ENCODE measurements around the gene ARHGAP44. TPM values are rescaled to one million over a fixed set of nuclear protein-coding genes. Genes with fewer than 3 reads are reported as not detected.

The ARHGAP44 gene
- total RNA-seq, 1 donor from 2014 or later = 12.4 TPM

DNA sequence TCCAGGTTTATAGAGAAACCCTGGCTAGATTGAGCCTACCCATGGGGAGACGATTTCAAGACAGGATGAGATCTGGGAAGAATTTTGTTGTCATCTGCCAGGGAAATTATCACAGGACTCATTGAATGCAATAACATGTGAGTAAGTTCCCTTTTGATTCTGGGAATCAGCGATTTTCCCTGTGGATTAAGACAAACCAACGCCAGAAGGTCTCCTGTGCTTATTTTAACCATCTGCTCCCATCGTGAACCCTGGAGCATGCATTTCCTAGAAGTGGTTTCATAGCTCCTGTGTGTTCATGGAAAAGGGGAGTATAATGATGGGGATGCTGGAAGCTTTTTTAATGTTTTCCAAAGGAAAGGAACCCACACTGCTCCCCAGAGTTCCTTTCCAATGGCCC is 21.0 kb upstream of the ARHGAP44 start:
- no peaks in the 10 kb centered on the region for H3K27me3 Mint-ChIP-seq
- no peak overlapping the region for H3K27ac Mint-ChIP-seq
- H3K4me3 Mint-ChIP-seq (ENCODE audit: low read depth) = no peak overlapping the region
- DNase-seq (ENCODE audit: low spot score, unreplicated experiment) = no peak
- no peaks in the 10 kb centered on the region for H3K9me3 Mint-ChIP-seq (ENCODE audit: low read depth)
- no peaks in the 10 kb centered on the region for H3K36me3 Mint-ChIP-seq (ENCODE audit: insufficient read depth)
- H3K4me1 Mint-ChIP-seq (ENCODE audit: low read depth) = peaks cover 2% of the 10 kb centered on the region
- TF ChIP-seq, protein P1, sequence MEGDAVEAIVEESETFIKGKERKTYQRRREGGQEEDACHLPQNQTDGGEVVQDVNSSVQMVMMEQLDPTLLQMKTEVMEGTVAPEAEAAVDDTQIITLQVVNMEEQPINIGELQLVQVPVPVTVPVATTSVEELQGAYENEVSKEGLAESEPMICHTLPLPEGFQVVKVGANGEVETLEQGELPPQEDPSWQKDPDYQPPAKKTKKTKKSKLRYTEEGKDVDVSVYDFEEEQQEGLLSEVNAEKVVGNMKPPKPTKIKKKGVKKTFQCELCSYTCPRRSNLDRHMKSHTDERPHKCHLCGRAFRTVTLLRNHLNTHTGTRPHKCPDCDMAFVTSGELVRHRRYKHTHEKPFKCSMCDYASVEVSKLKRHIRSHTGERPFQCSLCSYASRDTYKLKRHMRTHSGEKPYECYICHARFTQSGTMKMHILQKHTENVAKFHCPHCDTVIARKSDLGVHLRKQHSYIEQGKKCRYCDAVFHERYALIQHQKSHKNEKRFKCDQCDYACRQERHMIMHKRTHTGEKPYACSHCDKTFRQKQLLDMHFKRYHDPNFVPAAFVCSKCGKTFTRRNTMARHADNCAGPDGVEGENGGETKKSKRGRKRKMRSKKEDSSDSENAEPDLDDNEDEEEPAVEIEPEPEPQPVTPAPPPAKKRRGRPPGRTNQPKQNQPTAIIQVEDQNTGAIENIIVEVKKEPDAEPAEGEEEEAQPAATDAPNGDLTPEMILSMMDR (IDR thresholded peaks at IDR 0.05; ENCODE audit: unreplicated experiment) = no peak

DNA sequence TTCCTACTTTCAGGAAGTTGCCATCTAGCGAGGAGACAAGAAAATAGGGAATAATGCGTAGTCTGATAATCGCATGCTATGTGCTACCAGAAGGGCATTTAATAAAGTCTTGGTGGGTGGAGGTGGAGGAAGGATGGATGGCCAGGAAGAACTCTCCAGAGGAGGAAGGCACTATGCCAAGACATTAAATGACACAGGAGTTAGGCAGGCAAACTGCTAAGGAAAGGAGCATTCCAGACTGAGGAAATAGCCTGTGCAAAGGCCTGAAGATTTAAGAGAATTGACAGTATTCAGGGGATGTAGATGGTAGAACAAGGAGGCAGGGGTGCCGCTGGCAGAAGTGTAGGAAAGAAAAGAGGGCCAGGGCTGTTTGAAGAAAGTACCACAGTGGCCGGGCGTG is 19.3 kb upstream of the ARHGAP44 start:
- Mint-ChIP-seq H3K27ac (no peak overlapping the region), H3K4me3 (ENCODE audit: low read depth) (no peak overlapping the region), H3K36me3 (ENCODE audit: insufficient read depth) (no peaks in the 10 kb centered on the region), H3K27me3 (no peaks in the 10 kb centered on the region), H3K4me1 (ENCODE audit: low read depth) (peaks cover 2% of the 10 kb centered on the region), H3K9me3 (ENCODE audit: low read depth) (no peaks in the 10 kb centered on the region)
- no peak for DNase-seq (ENCODE audit: low spot score, unreplicated experiment)
- TF ChIP-seq, protein P1 (IDR thresholded peaks at IDR 0.05; ENCODE audit: unreplicated experiment) = no peak

DNA sequence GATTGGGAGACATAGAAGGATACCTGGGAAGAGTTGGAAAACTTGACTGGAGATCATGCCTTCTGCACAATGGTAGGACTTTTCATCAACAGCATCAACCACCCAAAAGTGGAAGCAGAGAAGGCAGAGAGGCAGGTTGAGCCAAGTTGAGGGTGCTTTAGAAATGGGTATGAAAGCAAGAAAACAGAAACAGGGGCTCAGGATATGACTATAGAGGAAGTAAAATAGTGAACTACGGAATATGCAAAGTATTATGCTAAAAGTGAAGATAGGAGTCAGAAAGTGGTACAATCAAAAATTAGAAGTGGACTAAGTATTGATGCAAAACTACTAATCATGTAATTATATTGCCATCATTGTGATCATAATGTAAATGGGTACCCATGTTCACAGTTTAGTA is 16.1 kb upstream of the ARHGAP44 start:
- no peak overlapping the region for H3K4me3 Mint-ChIP-seq (ENCODE audit: low read depth)
- H3K27me3 Mint-ChIP-seq = peaks cover 4% of the 10 kb centered on the region
- H3K9me3 Mint-ChIP-seq (ENCODE audit: low read depth) = no peaks in the 10 kb centered on the region
- DNase-seq (ENCODE audit: low spot score, unreplicated experiment) = no peak
- TF ChIP-seq, protein P1 (IDR thresholded peaks at IDR 0.05; ENCODE audit: unreplicated experiment) = no peak
- H3K4me1 Mint-ChIP-seq (ENCODE audit: low read depth) = no peaks in the 10 kb centered on the region
- H3K27ac Mint-ChIP-seq = no peak overlapping the region
- H3K36me3 Mint-ChIP-seq (ENCODE audit: insufficient read depth) = no peaks in the 10 kb centered on the region

DNA sequence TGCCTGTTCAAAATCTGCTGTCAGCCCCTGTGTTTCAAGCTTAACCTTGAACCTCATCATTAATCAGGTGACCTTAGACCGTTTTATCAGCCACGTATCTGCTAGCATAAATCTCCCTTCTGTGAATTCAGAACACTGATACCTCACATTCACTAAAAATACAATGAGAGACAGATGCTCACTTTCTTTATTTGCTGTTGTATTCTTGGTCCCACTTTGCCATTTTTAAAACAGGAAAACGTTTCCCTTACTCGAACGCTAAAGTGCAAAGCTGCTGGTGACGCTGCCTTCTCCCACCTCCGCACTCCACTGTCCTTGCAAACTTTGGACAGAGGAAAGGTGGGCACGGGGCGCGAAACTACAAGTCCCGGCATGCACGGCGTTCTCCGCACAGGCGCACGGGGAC is 220 bp upstream of the ARHGAP44 start:
- no peaks in the 10 kb centered on the region for H3K36me3 Mint-ChIP-seq (ENCODE audit: insufficient read depth)
- H3K27me3 Mint-ChIP-seq = peaks cover 17% of the 10 kb centered on the region
- peak overlapping the region; percentile 92 for H3K4me3 Mint-ChIP-seq (ENCODE audit: low read depth)
- DNase-seq (ENCODE audit: low spot score, unreplicated experiment) = no peak
- TF ChIP-seq, protein P1 (IDR thresholded peaks at IDR 0.05; ENCODE audit: unreplicated experiment) = no peak
- H3K27ac Mint-ChIP-seq = no peak overlapping the region
- peaks cover 17% of the 10 kb centered on the region for H3K4me1 Mint-ChIP-seq (ENCODE audit: low read depth)
- no peaks in the 10 kb centered on the region for H3K9me3 Mint-ChIP-seq (ENCODE audit: low read depth)

DNA sequence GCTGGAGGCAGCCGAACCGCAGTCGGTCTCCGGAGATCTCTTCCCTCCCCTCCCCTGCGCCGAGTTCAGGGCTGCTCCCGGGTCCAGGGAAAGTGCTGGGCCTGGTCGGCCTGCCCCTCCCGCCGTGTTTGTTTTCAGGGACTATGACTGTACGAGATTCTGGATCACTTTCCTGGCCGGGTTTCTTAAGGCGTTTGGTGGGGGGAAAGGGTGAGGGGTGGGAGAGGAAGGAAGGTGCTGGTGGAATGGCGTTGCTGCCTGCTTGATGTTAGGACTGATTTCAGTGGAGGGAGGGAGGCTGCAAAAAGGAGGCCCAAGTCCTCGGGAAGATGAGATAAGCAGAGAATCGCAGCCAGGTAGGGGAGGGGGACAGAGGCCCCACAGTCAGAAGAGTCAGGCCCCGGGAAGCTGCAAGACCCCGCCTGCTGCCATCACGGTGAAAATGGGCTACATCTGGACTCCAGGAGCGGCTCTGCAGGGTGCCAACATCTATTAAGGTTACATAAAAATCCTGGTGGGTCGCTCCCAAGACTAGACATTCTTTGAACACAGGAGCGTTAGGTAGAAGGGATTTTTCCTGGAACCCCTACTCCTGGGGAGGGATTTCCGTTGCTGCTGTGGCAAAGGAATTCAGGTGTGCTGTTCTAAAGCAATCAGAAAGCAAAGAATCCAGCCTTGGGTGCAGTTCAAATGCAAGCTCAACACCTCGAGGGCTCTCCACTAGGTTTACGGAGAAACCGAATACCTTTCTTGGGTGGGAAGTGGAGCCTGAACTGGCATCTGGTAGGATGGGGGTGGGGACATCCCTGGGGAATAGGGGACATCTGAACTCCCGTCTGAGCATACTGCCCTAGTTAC is 1.2 kb downstream of the ARHGAP44 start:
- Mint-ChIP-seq H3K36me3 (ENCODE audit: insufficient read depth) (no peaks in the 10 kb centered on the region), H3K27me3 (peaks cover 16% of the 10 kb centered on the region), H3K4me3 (ENCODE audit: low read depth) (peak overlapping the region; percentile 92), H3K4me1 (ENCODE audit: low read depth) (peaks cover 17% of the 10 kb centered on the region), H3K9me3 (ENCODE audit: low read depth) (no peaks in the 10 kb centered on the region), H3K27ac (peak overlapping the region; percentile 91)
- TF ChIP-seq, protein P1 (IDR thresholded peaks at IDR 0.05; ENCODE audit: unreplicated experiment) = no peak
- DNase-seq (ENCODE audit: low spot score, unreplicated experiment) = no peak
